H1 (cell line): ENCODE measurements around the gene PLBD2. TPM values are rescaled to one million over a fixed set of nuclear protein-coding genes. Genes with fewer than 3 reads are reported as not detected.

Experiments
- CTCF ChIA-PET: fragments of 300-600 bp; sonication (Branson Sonifier 250); formaldehyde crosslinking; loops from one replicate; lab custom pipeline; 2021; ENCODE audit not compliant: partially characterized antibody; lab: Charles Lee
- POLR2A ChIA-PET: fragments of 300-600 bp; sonication (Branson Sonifier 250); formaldehyde crosslinking; loops from one replicate; lab custom pipeline; 2021; ENCODE audit warnings: inconsistent platforms; ENCODE audit not compliant: partially characterized antibody; lab: Charles Lee
- DNase-seq, 2 experiments: peaks; one replicate each; pipeline versions ENCODE4 v3.0.0 to v3.0.0-alpha.2; 2010 to 2022; ENCODE audit warnings: low spot score in 2 of 2, low read depth in 1 of 2, mixed read lengths in 1 of 2
- FAIRE-seq: peaks from 2 replicates; lab custom pipeline; 2011; peaks lifted over from hg19 to GRCh38; lab: Jason Lieb, UNC
- H2AFZ ChIP-seq: 2 replicates; pipeline ENCODE4 v1.8.1; 2012; ENCODE audit warnings: low read length, inconsistent platforms
- H2AK5ac ChIP-seq: 2 replicates; pipeline ENCODE4 v1.6.1; 2013; ENCODE audit warnings: low read depth, low read length
- H2BK120ac ChIP-seq: replicated peaks from 2 replicates; pipeline ENCODE3; 2013; ENCODE audit warnings: low read depth, low read length, inconsistent platforms
- H2BK12ac ChIP-seq: 2 replicates; pipeline ENCODE4 v1.6.1; 2013; ENCODE audit warnings: low read depth, low read length
- H2BK15ac ChIP-seq: 2 replicates; pipeline ENCODE4 v1.6.1; 2013; ENCODE audit warnings: low read length
- H2BK20ac ChIP-seq: 2 replicates; pipeline ENCODE4 v1.6.1; 2013; ENCODE audit warnings: low read length
- H2BK5ac ChIP-seq: 2 replicates; pipeline ENCODE4 v1.6.1; 2013; ENCODE audit warnings: low read depth, low read length
- H3K14ac ChIP-seq: 2 replicates; pipeline ENCODE4 v1.6.1; 2013; ENCODE audit warnings: inconsistent platforms; ENCODE audit not compliant: insufficient read length
- H3K18ac ChIP-seq: 2 replicates; pipeline ENCODE4 v1.6.1; 2013; ENCODE audit warnings: low read length; ENCODE audit errors: extremely low read depth
- H3K23ac ChIP-seq: 2 replicates; pipeline ENCODE4 v1.6.1; 2013; ENCODE audit warnings: inconsistent platforms; ENCODE audit not compliant: insufficient read length
- H3K23me2 ChIP-seq: 2 replicates; pipeline ENCODE4 v1.6.1; 2013; ENCODE audit warnings: low read depth, low read length
- H3K27ac ChIP-seq: 2 replicates; pipeline ENCODE4 v1.6.1; 2011; ENCODE audit warnings: low read depth, low read length, inconsistent platforms
- H3K27me3 ChIP-seq, 4 experiments: replicated peaks in 1 of 4; 1 replicate in 1 of 4; 2 replicates in 3 of 4; pipeline versions ENCODE4 v1.6.1 to v1.8.1; 2011 to 2013; ENCODE audit warnings: low read length in 3 of 4, mild to moderate bottlenecking in 3 of 4, inconsistent platforms in 2 of 4, mixed read lengths in 2 of 4, moderate library complexity in 1 of 4; ENCODE audit not compliant: control insufficient read depth in 3 of 4, insufficient read depth in 3 of 4; ENCODE audit errors: extremely low read depth in 1 of 4
- H3K36me3 ChIP-seq, 4 experiments: 2 replicates each; pipeline versions ENCODE4 v1.6.1 to v1.8.1; 2011 to 2013; ENCODE audit warnings: mild to moderate bottlenecking in 4 of 4, low read length in 3 of 4, moderate library complexity in 2 of 4, control low read depth in 1 of 4, inconsistent platforms in 1 of 4; ENCODE audit not compliant: insufficient read depth in 4 of 4, control insufficient read depth in 2 of 4
- H3K4ac ChIP-seq: replicated peaks from 2 replicates; pipeline ENCODE3; 2013; ENCODE audit warnings: low read length, low read depth, mixed read lengths, inconsistent platforms; ENCODE audit not compliant: insufficient read length
- H3K4me1 ChIP-seq, 4 experiments: replicated peaks in 1 of 4; 1 replicate in 1 of 4; 2 replicates in 3 of 4; pipeline versions ENCODE4 v1.6.1 to v1.8.1; 2011 to 2013; ENCODE audit warnings: low read length in 3 of 4, inconsistent platforms in 2 of 4, mixed read lengths in 1 of 4; ENCODE audit not compliant: insufficient read depth in 4 of 4, control insufficient read depth in 3 of 4
- H3K4me2 ChIP-seq, 2 experiments: 2 replicates each; pipeline versions ENCODE4 v1.6.1 to v1.8.1; 2011 to 2013; ENCODE audit warnings: low read depth in 2 of 2, low read length in 2 of 2, control low read depth in 1 of 2, inconsistent platforms in 1 of 2, mild to moderate bottlenecking in 1 of 2; ENCODE audit not compliant: insufficient read depth in 1 of 2
- H3K4me3 ChIP-seq, 4 experiments: fragments of 200-600, 300-600 bp in 1 of 4; sonication (generic), shearing (Covaris generic), sonication (Bioruptor Twin) in 1 of 4; 2 replicates each; pipeline versions ENCODE4 v1.5.1 to v1.8.1; 2011 to 2016; ENCODE audit warnings: low read length in 4 of 4, low read depth in 3 of 4, control low read depth in 2 of 4, inconsistent platforms in 2 of 4, mild to moderate bottlenecking in 2 of 4, mixed read lengths in 1 of 4, moderate library complexity in 1 of 4; ENCODE audit not compliant: insufficient read depth in 2 of 4; ENCODE audit errors: extremely low read depth in 1 of 4
- H3K56ac ChIP-seq: replicated peaks from 2 replicates; pipeline ENCODE3; 2013; ENCODE audit warnings: low read depth, mild to moderate bottlenecking, mixed read lengths, low read length, inconsistent platforms; ENCODE audit not compliant: insufficient read length
- H3K79me1 ChIP-seq: 2 replicates; pipeline ENCODE4 v1.6.1; 2013; ENCODE audit warnings: low read depth, low read length, control low read depth
- H3K79me2 ChIP-seq, 2 experiments: 2 replicates each; pipeline versions ENCODE4 v1.6.1 to v1.8.1; 2012 to 2013; ENCODE audit warnings: low read length in 2 of 2, mild to moderate bottlenecking in 2 of 2, inconsistent platforms in 1 of 2; ENCODE audit not compliant: insufficient read depth in 2 of 2, control insufficient read depth in 1 of 2
- H3K9ac ChIP-seq, 4 experiments: replicated peaks in 1 of 4; 1 replicate in 1 of 4; 2 replicates in 3 of 4; pipeline versions ENCODE4 v1.6.1 to v1.8.1; 2011 to 2013; ENCODE audit warnings: low read depth in 3 of 4, low read length in 3 of 4, control low read depth in 2 of 4, mild to moderate bottlenecking in 2 of 4, moderate library complexity in 2 of 4, inconsistent platforms in 1 of 4; ENCODE audit errors: extremely low read depth in 1 of 4
- H3K9me3 ChIP-seq, 2 experiments: 2 replicates each; pipeline versions ENCODE4 v1.6.1 to v1.8.1; 2012 to 2013; ENCODE audit warnings: mild to moderate bottlenecking in 2 of 2, moderate library complexity in 2 of 2, control low read depth in 1 of 2, inconsistent platforms in 1 of 2, low read depth in 1 of 2, low read length in 1 of 2, mixed read lengths in 1 of 2; ENCODE audit not compliant: insufficient read depth in 2 of 2
- H4K20me1 ChIP-seq, 2 experiments: replicated peaks in 1 of 2; 2 replicates each; pipeline versions ENCODE3 to v1.8.1; 2011 to 2013; ENCODE audit warnings: inconsistent platforms in 2 of 2, low read length in 2 of 2, mild to moderate bottlenecking in 1 of 2; ENCODE audit not compliant: insufficient read depth in 2 of 2, control insufficient read depth in 1 of 2
- H4K5ac ChIP-seq: 2 replicates; pipeline ENCODE4 v1.6.1; 2013; ENCODE audit warnings: low read length, low read depth, mixed read lengths, inconsistent platforms; ENCODE audit not compliant: insufficient read length
- H4K8ac ChIP-seq: 2 replicates; pipeline ENCODE4 v1.8.0; 2013; ENCODE audit warnings: mild to moderate bottlenecking, moderate library complexity, low read length, inconsistent platforms; ENCODE audit not compliant: insufficient read depth; ENCODE audit errors: extremely low read depth
- H4K91ac ChIP-seq: replicated peaks from 2 replicates; pipeline ENCODE3; 2013; ENCODE audit warnings: low read length, mixed read lengths, inconsistent platforms; ENCODE audit not compliant: insufficient read length
- ASH2L ChIP-seq: fragments of 200-600, 300-600 bp; sonication (generic); IDR thresholded peaks from one replicate; pipeline ENCODE4 v1.7.1; 2017; ENCODE audit warnings: low read length
- CBX5 ChIP-seq: fragments of 300-800, 300-1000 bp; sonication (generic); IDR thresholded peaks from 2 replicates; pipeline ENCODE4 v1.7.1; 2016; ENCODE audit warnings: antibody characterized with exemption, low read length, low read depth
- CEBPB ChIP-seq: IDR thresholded peaks from 2 replicates; pipeline ENCODE4 v1.6.1; 2012; ENCODE audit warnings: low read depth, low read length
- CHD2 ChIP-seq: IDR thresholded peaks from 2 replicates; pipeline ENCODE4 v1.6.1; 2012; ENCODE audit warnings: low read length, improper control_type of control experiment
- EP300 ChIP-seq, 2 experiments: IDR thresholded peaks; 1 replicate in 1 of 2; 2 replicates in 1 of 2; pipeline ENCODE4 v1.6.1; 2011 to 2012; ENCODE audit warnings: low read depth in 2 of 2, low read length in 2 of 2, mild to moderate bottlenecking in 2 of 2, borderline replicate concordance in 1 of 2, inconsistent platforms in 1 of 2, moderate library complexity in 1 of 2
- KDM1A ChIP-seq: fragments of 200-600, 300-600 bp; sonication (generic); IDR thresholded peaks from 2 replicates; pipeline ENCODE4 v1.7.1; 2016; ENCODE audit warnings: mild to moderate bottlenecking, low read length, borderline replicate concordance
- MAFK ChIP-seq: IDR thresholded peaks from 2 replicates; pipeline ENCODE4 v1.6.1; 2012; ENCODE audit warnings: low read depth, mild to moderate bottlenecking, improper control_type of control experiment, low read length
- RNF2 ChIP-seq: fragments of 200-900, 300-1000 bp; sonication (generic); IDR thresholded peaks from 2 replicates; pipeline ENCODE4 v1.7.1; 2016; ENCODE audit warnings: borderline replicate concordance, low read depth, mild to moderate bottlenecking, antibody characterized with exemption, low read length; ENCODE audit not compliant: poor library complexity, severe bottlenecking; ENCODE audit errors: missing control alignments
- SAP30 ChIP-seq: fragments of 300-600 bp; sonication (generic); IDR thresholded peaks from 2 replicates; pipeline ENCODE4 v1.7.1; 2012; ENCODE audit warnings: low read length, moderate library complexity, mild to moderate bottlenecking, inconsistent platforms; ENCODE audit not compliant: insufficient read depth, insufficient replicate concordance
- SUZ12 ChIP-seq: fragments of 200-600 bp; sonication (generic); IDR thresholded peaks from 2 replicates; pipeline ENCODE4 v1.6.1; 2012; ENCODE audit warnings: mild to moderate bottlenecking, inconsistent platforms, low read length, moderate library complexity, mixed read lengths
- WGBS, 2 experiments: shearing (Covaris generic) in 1 of 2; methylation state at CpG; one replicate each; pipeline versions ENCODE4 v1.1.6 to v1.1.7; 2013 to 2015; ENCODE audit warnings: low lambda C conversion rate in 2 of 2, mixed read lengths in 2 of 2, inconsistent platforms in 1 of 2, low coverage in 1 of 2, missing lambda C conversion rate in 1 of 2; ENCODE audit not compliant: insufficient replicate concordance in 2 of 2, insufficient coverage in 1 of 2, insufficient read length in 1 of 2; ENCODE audit errors: extremely low coverage in 1 of 2, missing lambda C conversion rate in 1 of 2; 5-methylcytosine and 5-hydroxymethylcytosine counted together
- polyA plus RNA-seq, 7 experiments: library from polyadenylated mRNA; depleted of rRNA in 3 of 7; stranded (reverse) in 5 of 7; unstranded in 2 of 7; fragments of >200 nt in 5 of 7; fragments of 200-250 nt in 2 of 7; gene quantifications; 1 replicate in 5 of 7; 2 replicates in 1 of 7; 4 replicates in 1 of 7; pipeline versions ENCODE4 v1.2.1 to v1.2.3, GENCODE V29; 2011 to 2013; ENCODE audit warnings: missing spikeins in 2 of 7, mixed read lengths in 2 of 7
- total RNA-seq: library from RNA; stranded (reverse); fragmentation: NEBNext Ultra II Directional; extraction: Animal tissue kit (Norgen Biotek cat#: 25700); gene quantifications from 2 replicates; pipeline ENCODE4 v1.2.1, GENCODE V29; 2021
- TF ChIP-seq, protein P1 (sequence below): IDR thresholded peaks from 2 replicates; pipeline ENCODE4 v1.6.1; 2011; ENCODE audit warnings: low read length, improper control_type of control experiment
- TF ChIP-seq, protein P2 (sequence below): IDR thresholded peaks from 2 replicates; pipeline ENCODE4 v1.6.1; 2012; ENCODE audit warnings: inconsistent platforms

The PLBD2 gene
- total and polyA plus RNA-seq, 2 of the 8 experiments (the other 6 are each of a cell fraction or from before 2014, with no cell fraction given) = 16.8 to 33.5 TPM

- H2BK5ac ChIP-seq = no peak overlapping the region
- H3K56ac ChIP-seq = no peak overlapping the region
- H4K91ac ChIP-seq = no peak overlapping the region
- no peak overlapping the region for H3K23ac ChIP-seq
- H4K8ac ChIP-seq = no peak overlapping the region
- no peak overlapping the region for H3K9ac ChIP-seq
- H3K4me1 ChIP-seq = peaks cover 0 to 8% (median 5%) of the 10 kb centered on the region in 4 experiments; a peak in 5 of 7 replicates
- DNase-seq (no peak), FAIRE-seq (no peak)
- H2BK15ac ChIP-seq = no peak overlapping the region
- no peaks in the 10 kb centered on the region for H3K79me2 ChIP-seq
- H3K4me3 ChIP-seq = no peak overlapping the region
- H3K18ac ChIP-seq = no peak overlapping the region
- H3K4ac ChIP-seq = no peak overlapping the region
- no peaks in the 10 kb centered on the region for H3K36me3 ChIP-seq
- no peak overlapping the region for H3K27ac ChIP-seq
- H3K23me2 ChIP-seq = no peaks in the 10 kb centered on the region
- ChIA-PET POLR2A (interaction anchor here (0.6 to 2.5 kb wide), 3 partner anchors 8 to 193 kb away, joined by 3 to 8 read pairs (median 4); partner anchors contain the start of gene SLC8B1), CTCF (interaction anchor here (0.7 to 1.8 kb wide), 5 partner anchors 8 to 346 kb away, joined by 3 to 6 read pairs (median 3); no protein-coding TSS in a partner anchor)
- WGBS, 2 experiments = 81% methylated on average over 2 of the region's 2 CpGs; no CpG with 5 or more reads in 1 of the 2 experiments
- TF ChIP-seq SAP30 (no peak), CBX5 (no peak), ASH2L (no peak), KDM1A (no peak), CEBPB (no peak), CHD2 (no peak), MAFK (no peak), RNF2 (no peak), SUZ12 (no peak), EP300 (IDR thresholded peaks at IDR 0.05; ENCODE audit: borderline replicate concordance in 1 of 2, low read depth in 2 of 2, low read length in 2 of 2) (no peak)
- TF ChIP-seq, protein P1, sequence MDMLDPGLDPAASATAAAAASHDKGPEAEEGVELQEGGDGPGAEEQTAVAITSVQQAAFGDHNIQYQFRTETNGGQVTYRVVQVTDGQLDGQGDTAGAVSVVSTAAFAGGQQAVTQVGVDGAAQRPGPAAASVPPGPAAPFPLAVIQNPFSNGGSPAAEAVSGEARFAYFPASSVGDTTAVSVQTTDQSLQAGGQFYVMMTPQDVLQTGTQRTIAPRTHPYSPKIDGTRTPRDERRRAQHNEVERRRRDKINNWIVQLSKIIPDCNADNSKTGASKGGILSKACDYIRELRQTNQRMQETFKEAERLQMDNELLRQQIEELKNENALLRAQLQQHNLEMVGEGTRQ = no peak
- TF ChIP-seq, protein P2, sequence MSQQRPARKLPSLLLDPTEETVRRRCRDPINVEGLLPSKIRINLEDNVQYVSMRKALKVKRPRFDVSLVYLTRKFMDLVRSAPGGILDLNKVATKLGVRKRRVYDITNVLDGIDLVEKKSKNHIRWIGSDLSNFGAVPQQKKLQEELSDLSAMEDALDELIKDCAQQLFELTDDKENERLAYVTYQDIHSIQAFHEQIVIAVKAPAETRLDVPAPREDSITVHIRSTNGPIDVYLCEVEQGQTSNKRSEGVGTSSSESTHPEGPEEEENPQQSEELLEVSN = no peak
- no peak overlapping the region for H3K4me2 ChIP-seq
- no peak overlapping the region for H3K14ac ChIP-seq
- no peak overlapping the region for H4K5ac ChIP-seq
- no peaks in the 10 kb centered on the region for H4K20me1 ChIP-seq
- H3K79me1 ChIP-seq = no peaks in the 10 kb centered on the region
- H2AK5ac ChIP-seq = no peak overlapping the region
- H2BK12ac ChIP-seq = no peak overlapping the region
- no peak overlapping the region for H2AFZ ChIP-seq
- no peaks in the 10 kb centered on the region for H3K27me3 ChIP-seq
- H3K9me3 ChIP-seq = no peaks in the 10 kb centered on the region
- no peak overlapping the region for H2BK120ac ChIP-seq
- no peak overlapping the region for H2BK20ac ChIP-seq
Observed at GRCh38 chr12:113347892-113348291, 10.5 kb upstream of the PLBD2 start.
